GM19397 (cell line): ENCODE data around the gene DDRGK1.
"Not testable (repeated sequence)": the region's sequence is repeated elsewhere in the genome, so short reads cannot be mapped to it uniquely, and the experiment has no call there.

Experiments used
- ATAC-seq: cut with Tn5 transposase; IDR thresholded peaks from one replicate; pipeline ENCODE4 v1.9.1; 2021; ENCODE audit warnings: mild to moderate bottlenecking, moderate library complexity; ENCODE audit not compliant: unreplicated experiment

The DDRGK1 gene

DNA sequence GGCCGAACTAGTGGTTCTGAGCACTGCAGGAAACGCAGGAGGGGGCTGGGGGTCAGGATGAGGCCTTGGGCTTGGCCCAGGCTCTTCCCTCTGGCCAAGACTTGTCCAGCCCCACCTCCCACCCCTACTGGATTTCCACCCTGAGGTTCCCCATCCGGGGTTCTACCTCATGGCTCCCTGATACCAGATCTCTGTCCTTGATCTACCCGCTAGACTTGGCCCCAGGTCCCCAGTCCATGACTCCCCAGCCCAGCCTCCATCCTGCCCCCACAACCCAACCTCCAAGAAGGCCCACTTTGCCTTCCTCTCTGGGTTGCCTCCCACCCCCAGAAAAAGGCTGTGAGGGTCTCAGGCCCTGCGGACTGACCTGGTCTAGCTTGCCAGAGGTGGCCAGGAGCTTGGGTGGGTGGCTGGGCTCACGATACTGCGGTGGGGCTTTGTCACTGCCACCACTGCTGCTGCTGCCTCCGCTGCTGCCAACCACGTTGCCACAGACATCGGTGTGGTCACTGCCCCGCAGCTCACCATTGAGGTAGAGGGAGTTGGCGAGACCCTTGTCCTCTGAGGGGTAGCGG, 38.1 kb downstream of the DDRGK1 start:
- no peak for ATAC-seq

DNA sequence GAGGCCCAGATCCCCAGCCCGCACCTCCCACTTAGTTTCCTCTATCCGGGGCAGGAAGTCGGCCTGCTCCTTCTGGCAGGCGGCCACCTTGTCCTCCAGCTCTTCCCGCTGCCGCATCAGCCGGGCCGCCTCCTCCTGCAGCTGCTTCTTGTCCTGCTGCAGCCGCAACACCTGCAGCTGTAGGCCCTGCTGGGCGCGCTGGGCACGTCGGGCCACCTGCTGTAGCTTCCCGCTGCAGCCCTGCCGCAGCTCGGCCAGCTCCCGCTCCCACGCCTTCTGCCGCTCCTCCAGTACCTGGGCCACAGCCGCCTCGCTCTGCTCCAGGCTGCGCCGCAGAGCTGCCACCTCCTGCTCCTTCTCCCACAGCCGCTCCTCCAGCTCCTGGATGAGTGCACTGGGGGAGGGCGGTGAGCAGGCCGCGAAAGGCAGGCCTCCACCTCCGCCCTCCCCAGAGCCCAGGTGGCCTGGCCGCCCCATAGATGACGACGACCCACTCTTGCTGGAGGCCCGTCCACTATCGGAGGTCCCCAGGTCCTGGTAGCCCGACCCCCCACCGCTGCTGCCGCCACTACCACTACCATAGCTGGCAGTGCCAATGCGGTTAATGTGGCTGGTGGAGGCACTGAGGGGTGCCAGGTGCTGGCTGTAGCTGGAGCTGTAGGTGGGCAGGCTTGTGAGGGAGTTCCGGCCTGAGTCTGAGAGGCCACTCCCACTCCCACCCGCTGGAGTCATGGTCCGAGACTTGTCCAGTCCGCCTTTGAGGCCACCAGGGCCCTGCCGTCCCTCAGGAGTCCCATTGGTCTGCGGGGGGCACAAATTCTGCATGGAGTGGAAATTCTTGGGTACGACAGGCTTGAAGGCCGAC, 38.8 kb downstream of the DDRGK1 start:
- ATAC-seq = no peak

DNA sequence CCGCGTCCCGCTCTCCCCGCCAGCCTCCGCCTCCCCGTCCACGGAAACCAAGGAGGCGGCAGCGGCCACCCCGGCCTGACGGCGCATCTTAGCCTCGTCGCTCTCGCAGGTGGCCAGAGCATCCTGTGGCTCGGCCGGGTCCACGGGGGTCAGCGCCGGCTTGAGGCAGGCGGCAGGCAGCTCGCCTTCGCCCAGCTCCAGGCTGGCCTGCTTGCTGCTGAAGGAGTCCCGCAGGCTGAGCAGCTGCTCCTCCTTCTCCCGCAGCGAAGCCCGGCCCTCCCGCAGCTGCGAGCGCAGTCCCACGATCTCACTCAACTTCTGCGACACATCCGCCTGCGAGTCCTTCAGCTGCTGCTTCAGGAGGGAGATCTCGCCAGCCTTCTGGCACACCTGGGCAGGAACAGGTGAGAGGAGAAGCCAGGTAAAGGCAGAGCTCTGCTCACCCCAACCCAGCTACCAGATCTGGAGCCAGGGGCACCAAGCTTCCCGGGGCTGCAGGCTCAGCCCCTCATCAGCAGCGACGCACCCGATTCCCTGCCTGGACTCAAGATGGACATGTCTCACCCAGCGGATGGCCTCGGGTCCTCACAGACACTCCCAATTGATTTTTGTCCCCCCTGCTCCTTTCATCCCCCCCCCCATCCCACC, 39.6 kb downstream of the DDRGK1 start:
- no peak for ATAC-seq

DNA sequence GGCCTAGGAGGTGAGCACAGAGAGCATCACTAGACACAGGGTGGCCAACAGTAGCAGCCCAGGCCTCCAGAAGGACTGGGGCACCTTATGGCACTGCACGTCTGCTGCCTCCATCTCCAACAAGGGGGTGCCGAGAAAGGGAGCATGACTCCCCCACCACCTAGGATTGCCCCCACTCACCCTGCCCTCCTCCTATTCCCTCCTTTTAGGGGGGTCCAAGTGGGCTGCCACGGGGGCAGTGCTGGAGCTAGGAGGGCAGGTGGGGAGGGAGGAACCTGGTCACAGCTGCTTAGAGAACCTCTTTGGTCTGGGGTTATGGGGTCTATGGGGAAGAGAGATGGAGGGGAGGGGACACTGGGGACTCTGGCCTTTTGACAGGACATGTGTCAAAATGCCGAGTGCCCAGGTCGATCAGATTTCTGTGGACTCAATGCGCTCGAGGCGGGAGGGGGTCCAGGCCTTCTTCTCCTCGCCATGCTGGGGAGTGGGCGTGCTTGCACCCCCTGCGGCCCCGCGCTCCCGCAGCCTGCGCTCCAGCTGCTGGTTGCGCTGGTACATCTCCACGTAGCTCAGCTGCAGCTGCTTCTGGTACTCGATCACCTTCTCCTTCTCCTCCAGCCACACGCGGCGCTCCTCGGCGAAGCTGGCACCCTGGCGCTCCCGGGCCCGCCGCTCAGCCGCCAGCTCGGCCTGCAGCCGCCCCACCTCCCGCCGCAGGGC, 40.3 kb downstream of the DDRGK1 start:
- no peak for ATAC-seq

DNA sequence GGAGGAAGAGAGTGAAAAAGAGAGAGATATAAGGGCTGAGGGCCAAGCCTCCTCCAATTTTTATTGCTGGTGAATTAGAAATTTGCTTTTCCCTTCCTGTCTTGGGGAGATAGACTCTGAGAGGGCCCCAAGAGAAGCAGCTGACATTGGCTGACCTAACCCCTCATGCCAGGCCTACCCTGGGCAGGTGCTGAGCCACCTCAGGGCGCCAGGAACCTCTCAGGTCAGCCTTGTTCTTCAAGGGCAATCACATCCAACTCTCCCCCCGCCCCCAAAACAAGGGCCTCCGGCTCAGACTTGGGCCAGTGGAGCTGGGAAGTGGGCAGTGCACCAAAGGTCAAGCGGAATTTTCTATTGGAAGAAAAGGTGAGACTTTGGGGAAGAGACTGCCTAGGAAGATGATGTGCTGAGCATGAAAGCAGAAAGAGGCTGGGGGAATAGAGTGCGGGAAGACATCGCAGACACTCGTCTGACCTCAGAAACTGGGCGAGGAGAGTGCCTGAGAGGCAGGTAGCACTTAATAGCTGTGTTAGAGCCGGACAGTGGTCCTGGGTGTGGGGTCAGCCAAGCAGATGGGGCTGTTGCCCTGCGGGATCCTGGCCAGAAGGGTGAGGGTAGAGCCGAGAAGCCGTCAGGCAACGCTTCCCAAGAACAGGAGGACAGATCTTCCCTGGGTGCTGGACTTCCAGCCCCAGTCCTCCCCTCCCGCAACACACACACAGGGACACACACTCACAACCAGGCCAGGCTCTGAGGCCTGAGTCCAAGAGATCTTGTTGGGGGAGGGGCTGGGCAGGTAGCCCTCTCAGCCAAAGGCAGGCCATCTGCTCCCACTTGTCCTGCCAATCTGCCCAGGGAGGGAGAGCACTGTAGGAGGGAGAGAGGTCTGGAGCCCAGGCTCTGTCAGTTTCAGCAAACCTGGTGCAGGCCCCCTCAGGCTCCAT, 41.1 kb downstream of the DDRGK1 start:
- ATAC-seq = no peak

DNA sequence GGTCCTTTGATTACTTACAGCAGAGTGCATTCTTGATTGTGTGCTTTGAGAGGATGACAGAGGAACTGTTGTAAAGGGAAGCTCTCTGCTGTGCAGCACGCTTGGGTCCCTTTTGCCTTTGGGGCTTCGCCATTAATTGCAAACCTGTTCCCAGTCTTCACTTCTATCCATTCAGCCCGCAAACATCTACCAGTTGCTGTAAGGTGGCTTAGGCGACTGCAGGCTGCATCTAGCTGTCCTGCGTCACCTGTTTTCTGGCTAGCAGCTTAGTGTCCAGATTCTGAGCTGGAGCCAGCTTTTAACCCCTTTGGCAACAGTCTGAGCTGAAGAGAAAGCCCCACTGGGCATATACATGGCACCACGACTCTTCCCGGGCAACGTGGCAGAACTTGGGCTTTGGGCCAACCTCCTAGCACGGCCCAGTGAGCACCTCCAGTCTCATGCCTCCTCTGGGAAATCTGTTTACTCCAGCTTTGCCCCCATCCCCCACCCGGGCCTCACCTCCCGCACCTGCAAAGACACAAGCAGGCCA, 42.3 kb downstream of the DDRGK1 start:
- ATAC-seq = no peak

DNA sequence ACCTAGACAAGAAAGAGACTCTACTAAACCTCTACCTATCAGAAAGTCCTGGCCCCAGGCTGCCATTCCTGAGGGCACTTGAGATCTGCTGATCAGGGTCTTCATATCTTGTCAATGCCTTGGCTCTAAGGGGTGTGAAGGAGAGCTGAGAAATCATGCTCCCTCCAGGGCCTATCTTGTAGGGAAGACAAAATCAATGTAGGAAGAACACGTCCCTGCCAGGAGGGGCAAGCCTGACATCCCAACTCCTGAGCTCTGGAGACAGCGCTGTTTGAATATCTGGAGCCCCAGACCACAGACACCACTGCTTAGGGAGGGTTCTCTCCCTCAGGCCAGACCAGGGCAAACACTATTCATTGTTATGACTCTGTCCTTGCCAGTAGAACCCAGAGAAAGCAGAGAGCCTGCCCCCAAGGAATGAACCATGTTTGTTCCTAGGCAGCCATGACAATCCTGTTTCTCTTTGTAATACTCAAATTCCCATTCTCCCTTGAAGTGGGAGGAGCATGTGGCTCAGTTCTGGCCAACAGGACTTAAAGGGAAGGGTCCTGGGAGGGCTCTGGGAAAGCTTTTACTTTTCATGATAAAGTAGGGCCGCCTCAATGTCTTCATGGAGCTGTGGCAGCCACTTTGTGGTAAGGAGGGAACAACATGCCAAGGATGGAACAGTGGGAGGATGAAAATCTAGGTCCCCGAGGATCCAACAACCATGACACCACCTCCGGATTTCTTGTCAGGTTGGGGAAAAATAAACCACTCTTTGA, 43.0 kb downstream of the DDRGK1 start:
- no peak for ATAC-seq

DNA sequence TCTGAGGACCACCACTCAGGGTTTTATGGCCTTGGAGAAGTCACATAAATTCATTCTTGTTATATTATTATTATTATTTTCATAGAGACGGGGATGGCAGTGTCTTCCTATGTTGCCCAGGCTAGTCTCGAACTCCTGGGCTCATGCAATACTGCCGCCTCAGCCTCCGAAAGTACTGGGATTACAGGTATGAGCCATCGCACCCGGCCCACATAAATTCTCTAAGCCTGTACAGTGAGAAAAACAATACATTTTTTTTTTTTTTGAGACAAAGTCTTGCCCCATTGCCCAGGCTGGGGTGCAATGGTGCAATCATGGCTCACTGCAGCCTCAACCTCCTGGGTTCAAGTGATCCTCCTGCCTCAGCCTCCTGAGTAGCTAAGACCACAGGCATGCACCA, 44.1 kb downstream of the DDRGK1 start:
- no peak for ATAC-seq

DNA sequence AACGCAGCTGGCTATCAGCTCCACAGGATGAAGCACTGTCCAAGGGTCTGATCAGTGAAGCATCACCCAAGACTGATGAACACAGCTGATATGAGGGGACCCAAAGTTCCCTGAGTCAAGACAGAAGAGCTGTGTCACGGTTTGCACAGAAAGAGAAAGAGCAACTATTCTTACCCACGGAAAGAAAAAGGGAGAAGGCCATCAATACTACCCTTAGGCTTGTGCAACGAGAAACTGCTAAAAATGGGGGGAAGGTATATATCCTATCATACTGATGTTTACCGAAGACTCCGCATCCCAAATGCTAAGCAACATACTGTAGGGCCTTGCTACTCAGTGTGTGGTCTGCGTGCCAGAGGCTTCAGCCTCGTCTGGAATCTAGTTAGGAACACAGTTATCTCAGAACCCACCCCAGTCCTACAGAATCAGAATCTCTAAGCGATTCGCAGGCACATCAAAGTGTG, 45.5 kb downstream of the DDRGK1 start:
- no peak for ATAC-seq

DNA sequence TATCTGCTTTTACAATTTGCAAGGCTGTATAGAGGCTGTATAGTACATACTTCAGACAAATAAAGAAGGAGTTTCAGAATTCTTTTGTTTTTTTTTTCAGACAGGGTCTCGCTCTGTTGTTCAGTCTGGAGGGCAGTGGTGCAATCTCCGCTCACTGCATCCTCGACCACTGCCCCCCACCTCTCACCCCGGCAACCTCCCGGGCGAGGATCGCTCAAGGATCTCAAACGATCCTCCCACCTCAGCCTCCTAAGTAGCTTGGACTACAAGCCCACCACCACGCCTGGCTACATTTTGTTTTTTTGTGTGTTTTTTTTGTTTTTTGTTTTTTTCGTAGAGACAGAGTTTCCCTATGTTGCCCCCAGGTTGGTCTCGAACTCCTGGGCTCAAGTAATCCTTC, 46.7 kb downstream of the DDRGK1 start:
- ATAC-seq = no peak

DNA sequence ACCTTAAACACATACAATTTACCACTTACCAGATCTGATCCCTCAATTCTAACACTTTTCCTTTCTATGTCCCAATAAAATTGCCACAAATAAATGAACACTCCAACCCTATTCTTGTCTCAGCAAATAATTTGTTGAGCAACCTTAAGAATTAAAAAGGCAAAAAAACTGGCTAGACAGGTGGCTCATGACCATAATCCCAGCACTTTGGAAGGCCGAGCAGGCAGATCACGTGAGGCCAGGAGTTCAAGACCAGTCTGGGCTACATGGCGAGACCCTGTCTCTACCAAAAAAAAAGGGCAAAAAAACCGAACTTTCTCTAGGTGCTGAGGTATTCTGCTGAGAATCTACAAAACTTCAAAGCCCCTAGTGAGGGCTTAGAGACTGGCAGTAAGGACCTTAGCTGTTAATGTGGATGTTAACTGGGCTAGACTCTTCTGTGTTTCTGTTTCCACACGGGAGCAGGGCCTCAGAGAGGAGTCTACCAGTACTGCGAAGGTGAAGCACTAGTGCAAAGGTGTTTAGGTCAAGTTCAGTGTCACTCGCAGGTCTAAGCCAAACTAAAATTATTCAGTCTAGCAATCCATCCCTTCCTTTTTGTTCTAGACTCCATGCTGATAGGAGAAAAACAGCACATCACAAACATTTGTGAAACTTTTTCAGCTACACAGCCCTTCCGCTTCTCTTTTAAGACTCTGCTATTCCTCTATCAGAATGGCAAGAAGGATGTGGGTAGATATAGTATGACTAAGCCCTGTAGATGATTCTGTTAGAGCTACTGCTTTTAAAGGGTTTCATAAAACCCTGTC, 47.5 kb downstream of the DDRGK1 start:
- ATAC-seq = no peak

DNA sequence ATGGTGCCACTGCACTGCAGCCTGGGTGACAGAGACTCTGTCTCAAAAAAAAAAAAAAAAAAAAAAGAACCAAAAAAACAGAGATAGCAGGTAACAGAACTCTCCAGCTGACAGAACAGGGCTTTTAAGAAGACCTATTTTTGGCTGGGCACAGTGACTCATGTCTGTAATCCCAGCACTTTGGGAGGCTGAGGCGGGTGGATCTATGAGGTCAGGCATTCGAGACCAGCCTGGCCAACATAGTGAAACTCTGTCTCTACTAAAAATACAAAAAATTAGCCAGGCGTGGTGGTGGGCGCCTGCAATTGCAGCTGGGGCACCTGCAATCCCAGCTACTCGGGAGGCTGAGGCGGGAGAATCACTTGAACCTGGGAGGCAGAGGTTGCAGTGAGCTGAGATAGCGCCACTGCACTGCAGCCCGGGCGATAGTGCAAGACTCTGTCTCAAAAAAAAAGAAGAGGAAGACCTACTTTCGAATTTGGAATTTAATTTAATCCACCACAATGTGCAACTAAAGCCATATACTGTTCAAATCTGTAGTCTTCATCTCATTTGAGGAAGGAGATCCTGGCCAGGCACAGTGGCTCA, 52.3 kb downstream of the DDRGK1 start:
- ATAC-seq = not testable (repeated sequence)

DNA sequence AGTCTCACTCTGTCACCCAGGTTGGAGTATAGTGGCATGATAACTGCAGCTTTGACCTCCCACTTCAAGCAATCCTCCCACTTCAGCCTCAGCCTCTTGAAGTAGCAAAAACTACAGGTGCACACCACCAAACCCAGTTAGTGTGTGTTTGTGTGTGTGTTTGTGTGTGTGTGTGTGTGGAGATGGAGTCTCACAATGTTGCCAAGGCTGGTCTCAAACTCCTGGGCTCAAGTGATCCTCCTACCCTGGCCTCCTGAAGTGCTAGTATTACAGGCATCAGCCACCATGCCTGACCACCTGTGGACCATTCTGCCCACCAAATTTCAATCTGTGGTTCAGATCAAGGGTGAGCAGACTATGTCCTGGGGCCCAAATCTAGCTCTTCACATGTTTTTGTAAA, 53.6 kb downstream of the DDRGK1 start:
- no peak for ATAC-seq

DNA sequence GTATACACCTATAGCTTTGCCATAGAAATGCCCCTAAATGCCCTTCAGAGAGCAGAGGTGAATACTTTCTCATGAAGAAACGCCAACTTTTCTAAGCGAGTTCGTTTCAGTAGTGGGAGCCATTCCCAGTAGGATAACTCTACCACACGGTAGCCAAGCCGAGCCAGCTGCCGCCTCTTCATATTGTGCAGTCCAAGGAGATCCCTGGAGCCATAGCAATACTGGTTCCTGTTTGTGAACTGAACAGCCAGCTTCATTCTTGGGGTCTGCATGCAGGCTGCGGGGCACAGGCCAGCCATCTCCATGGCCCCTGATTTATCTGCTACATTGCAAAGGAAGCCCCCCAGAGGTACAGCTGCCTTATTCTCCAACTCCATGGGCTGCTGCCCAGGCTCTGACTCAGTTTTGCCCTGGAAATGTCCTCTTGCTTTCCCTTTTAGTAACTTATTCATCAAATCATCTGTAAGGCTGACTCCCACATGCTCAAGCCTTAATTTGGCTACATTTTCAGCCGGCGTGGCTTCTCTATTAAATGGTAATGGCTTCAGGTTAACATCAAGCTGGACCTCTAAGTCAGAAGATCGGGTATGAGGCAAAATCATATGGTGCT, 57.6 kb downstream of the DDRGK1 start:
- no peak for ATAC-seq

DNA sequence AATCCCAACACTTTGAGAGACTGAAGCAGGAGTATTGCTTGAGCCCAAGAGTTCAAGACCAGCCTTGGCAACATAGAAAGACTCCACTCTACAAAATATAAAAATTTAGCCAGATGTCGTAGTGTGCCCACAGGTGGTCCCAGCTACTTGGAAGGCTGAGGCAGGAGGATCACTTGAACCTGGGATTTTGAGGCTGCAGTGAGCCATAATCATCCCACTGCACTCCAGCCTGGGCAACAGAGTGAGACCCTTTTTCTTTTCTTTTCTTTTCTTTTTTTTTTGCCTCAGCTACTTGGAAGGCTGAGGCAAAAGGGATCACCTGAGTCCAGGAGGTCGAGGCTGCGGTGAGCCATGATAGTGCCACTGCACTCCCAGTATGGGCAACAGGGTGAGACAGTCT, 62.7 kb downstream of the DDRGK1 start:
- ATAC-seq = no peak
